ENCODE measurements around the gene AASS.

The AASS gene

DNA sequence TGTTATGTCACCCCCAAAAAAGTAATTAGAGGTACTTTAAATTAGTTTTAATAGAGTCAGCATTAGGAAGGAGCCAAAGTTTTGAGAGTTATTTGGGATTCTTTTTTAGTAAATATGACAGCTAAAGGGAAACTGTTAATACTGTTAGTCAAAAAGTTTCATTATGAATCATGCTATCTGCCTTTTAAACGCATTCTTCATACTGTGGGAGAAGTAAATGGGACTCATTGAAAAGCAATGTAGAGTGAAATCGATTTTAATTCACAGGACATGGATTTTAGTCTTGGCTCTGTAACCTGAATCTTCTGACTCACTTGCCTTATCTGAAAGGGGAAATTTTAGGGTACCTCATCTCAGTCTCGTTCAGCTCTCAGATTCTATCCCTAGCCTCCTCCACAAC lies 105.1 kb downstream of the AASS start:
- no peak for DNase-seq (ENCODE audit: low read depth in 2 of 2)

DNA sequence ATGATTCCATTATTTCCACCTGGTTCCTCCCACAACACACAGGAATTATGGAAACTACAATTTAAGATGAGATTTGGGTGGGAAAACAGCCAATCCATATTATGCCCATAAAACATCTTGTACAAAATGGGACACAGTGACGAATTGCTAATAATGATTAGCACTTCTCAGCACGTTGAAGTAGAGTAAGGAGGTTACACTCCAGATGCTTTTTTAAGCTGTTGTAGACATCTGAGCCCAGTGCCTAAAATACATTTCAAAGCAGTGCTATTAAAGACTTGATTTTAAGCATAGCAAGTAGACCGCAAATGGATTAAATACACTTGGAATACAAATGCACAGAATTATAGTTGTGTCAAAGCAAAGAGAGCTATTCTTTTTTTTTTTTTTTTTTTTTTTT lies 105.9 kb downstream of the AASS start:
- no peak for DNase-seq (ENCODE audit: low read depth in 2 of 2)

DNA sequence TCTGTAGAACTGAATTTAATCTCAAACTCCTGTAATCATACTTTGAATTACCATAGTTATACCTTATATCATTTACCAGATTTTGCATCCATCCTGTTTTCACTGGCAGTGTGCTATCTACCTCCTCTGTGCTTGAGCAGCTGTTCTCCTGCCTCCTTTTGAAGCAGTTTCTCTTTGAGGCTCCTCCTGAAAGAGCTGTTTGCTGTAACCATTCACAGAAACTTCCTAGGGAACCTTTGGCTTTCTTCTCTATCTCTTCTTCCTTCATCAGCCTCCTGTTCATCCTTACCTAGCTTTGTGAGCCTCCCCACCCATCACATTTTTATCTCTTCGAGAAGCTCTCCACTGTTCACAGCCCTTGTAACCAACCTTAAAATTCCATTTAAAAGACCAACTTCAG lies 108.2 kb downstream of the AASS start:
- no peak for DNase-seq (ENCODE audit: low read depth in 2 of 2)

DNA sequence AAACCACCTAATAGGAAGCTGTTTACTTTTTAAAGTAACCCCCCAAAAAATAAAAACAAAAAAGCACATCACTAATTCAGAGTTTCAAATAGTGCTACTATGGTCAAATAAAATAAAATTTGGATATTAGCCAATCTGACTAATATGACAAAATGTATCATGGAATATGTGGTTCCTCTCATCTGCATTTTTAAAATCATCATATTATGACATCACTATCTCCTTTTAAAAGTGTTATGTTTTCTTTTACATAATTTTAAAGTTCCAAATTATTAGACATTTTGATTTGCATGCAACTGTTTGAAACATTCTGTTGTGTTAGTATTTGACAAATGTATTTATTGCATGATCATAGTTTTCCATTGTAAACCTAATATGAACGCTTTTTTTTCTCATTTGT lies 110.4 kb downstream of the AASS start:
- no peak for DNase-seq (ENCODE audit: low read depth in 2 of 2)

DNA sequence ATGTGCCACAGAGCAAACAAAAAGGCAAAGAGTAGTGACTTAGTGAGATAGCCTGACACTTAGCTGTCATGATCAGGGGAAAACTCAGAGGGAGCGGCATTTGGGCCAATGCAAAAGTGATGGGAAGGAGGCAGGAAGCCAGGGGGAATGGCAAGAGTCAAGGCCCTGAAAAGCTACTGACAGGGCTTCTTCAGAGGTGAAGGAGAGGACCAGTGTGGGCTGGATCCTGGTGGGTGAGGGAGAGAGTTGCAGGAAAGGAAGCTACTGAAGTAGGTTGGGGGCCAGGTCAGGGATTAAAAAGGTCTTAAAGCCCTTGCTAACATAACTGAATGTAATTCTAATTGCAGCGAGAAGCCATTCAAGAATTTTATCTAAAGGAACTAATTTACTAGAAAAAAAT lies 117.0 kb downstream of the AASS start:
- no peak for DNase-seq (ENCODE audit: low read depth in 2 of 2)
